GM21360 (cell line): ENCODE measurements around the gene RILP.

Source experiments
- ATAC-seq: cut with Tn5 transposase; IDR thresholded peaks from one replicate; pipeline ENCODE4 v1.9.1; 2021; ENCODE audit warnings: mild to moderate bottlenecking, moderate library complexity; ENCODE audit not compliant: unreplicated experiment

Gene RILP

GRCh38 chr17:1648173-1648962, 1.3 kb downstream of the RILP start:
- ATAC-seq, result no peak

GRCh38 chr17:1647802-1648171, 1.9 kb downstream of the RILP start:
- no peak for ATAC-seq

- ATAC-seq, result no peak
Observed at GRCh38 chr17:1646199-1646875, 3.3 kb downstream of the RILP start.

- no peak for ATAC-seq
Observed at GRCh38 chr17:1645207-1646171, 4.2 kb downstream of the RILP start, which contains the start of gene SCARF1. Gene SCARF1 (minus strand): TSS chr17:1645732. CDS start chr17:1645697, 35 bp downstream.

GRCh38 chr17:1644493-1645206, 5.0 kb downstream of the RILP start:
- ATAC-seq, result no peak

- ATAC-seq, result no peak
Observed at GRCh38 chr17:1643999-1644492, 5.6 kb downstream of the RILP start.

GRCh38 chr17:1643293-1643998, 6.2 kb downstream of the RILP start:
- no peak for ATAC-seq

GRCh38 chr17:1641065-1641403, 8.6 kb downstream of the RILP start:
- ATAC-seq, result no peak

GRCh38 chr17:1640329-1641064, 9.2 kb downstream of the RILP start:
- ATAC-seq, result no peak

- no peak for ATAC-seq
Observed at GRCh38 chr17:1639549-1640180, 10.0 kb downstream of the RILP start.

- ATAC-seq, result no peak
Observed at GRCh38 chr17:1638624-1639300, 10.9 kb downstream of the RILP start.

- ATAC-seq, result no peak
Observed at GRCh38 chr17:1638171-1638590, 11.5 kb downstream of the RILP start.

- no peak for ATAC-seq
Observed at GRCh38 chr17:1636732-1637285, 12.9 kb downstream of the RILP start.

GRCh38 chr17:1635675-1636465, 13.8 kb downstream of the RILP start:
- no peak for ATAC-seq

- ATAC-seq, result no peak
Observed at GRCh38 chr17:1634841-1635650, 14.6 kb downstream of the RILP start.

GRCh38 chr17:1630662-1631061, 19.0 kb downstream of the RILP start:
- no peak for ATAC-seq
